Neuronal stem cell (in vitro differentiated cells): ENCODE data around the gene ARRDC3.

ENCODE experiments used
- DNase-seq: peaks from one replicate; pipeline ENCODE4 v3.0.0-alpha.2; 2013; ENCODE audit warnings: low spot score
- H2AFZ ChIP-seq: one replicate; pipeline ENCODE4 v1.6.1; 2013; ENCODE audit warnings: mild to moderate bottlenecking, low read length, inconsistent platforms
- H2AK5ac ChIP-seq: 2 replicates; pipeline ENCODE4 v1.6.1; 2013; ENCODE audit warnings: low read depth, mild to moderate bottlenecking, inconsistent platforms, low read length, moderate library complexity, mixed read lengths
- H2BK120ac ChIP-seq: 2 replicates; pipeline ENCODE4 v1.6.1; 2013; ENCODE audit warnings: low read depth, mild to moderate bottlenecking, inconsistent platforms, low read length, moderate library complexity, mixed read lengths
- H2BK12ac ChIP-seq: one replicate; pipeline ENCODE4 v1.6.1; 2013; ENCODE audit warnings: low read length, inconsistent platforms
- H2BK15ac ChIP-seq: 2 replicates; pipeline ENCODE4 v1.6.1; 2013; ENCODE audit warnings: mild to moderate bottlenecking, low read length, inconsistent platforms, mixed read lengths
- H2BK5ac ChIP-seq: one replicate; pipeline ENCODE4 v1.6.1; 2013; ENCODE audit warnings: inconsistent platforms, mild to moderate bottlenecking, low read length, moderate library complexity
- H3K14ac ChIP-seq: one replicate; pipeline ENCODE4 v1.6.1; 2013; ENCODE audit warnings: low read length, inconsistent platforms
- H3K18ac ChIP-seq: 2 replicates; pipeline ENCODE4 v1.6.1; 2013; ENCODE audit warnings: low read length, inconsistent platforms
- H3K23ac ChIP-seq: 2 replicates; pipeline ENCODE4 v1.6.1; 2013; ENCODE audit warnings: low read depth, mild to moderate bottlenecking, mixed read lengths, low read length, inconsistent platforms; ENCODE audit not compliant: poor library complexity
- H3K27ac ChIP-seq: replicated peaks from 3 replicates; pipeline ENCODE4 v1.5.1; 2013; ENCODE audit warnings: low read length, inconsistent platforms
- H3K27me3 ChIP-seq, 3 experiments: 2 replicates each; pipeline ENCODE4 v1.6.1; 2013; ENCODE audit warnings: low read length in 3 of 3, mild to moderate bottlenecking in 2 of 3, inconsistent platforms in 1 of 3, low read depth in 1 of 3, mixed read lengths in 1 of 3, moderate library complexity in 1 of 3; ENCODE audit not compliant: control insufficient read depth in 3 of 3, insufficient read depth in 3 of 3
- H3K36me3 ChIP-seq, 2 donors: replicated peaks in 1 of 2; 2 replicates each; pipeline ENCODE4 v1.6.1; 2013; ENCODE audit warnings: low read length in 2 of 2; ENCODE audit not compliant: control insufficient read depth in 2 of 2, insufficient read depth in 2 of 2
- H3K4ac ChIP-seq: 2 replicates; pipeline ENCODE4 v1.6.1; 2013; ENCODE audit warnings: inconsistent platforms, mild to moderate bottlenecking, low read length, moderate library complexity
- H3K4me1 ChIP-seq, 2 donors: 1 replicate in 1 of 2; 2 replicates in 1 of 2; pipeline ENCODE4 v1.6.1; 2013; ENCODE audit warnings: low read length in 2 of 2, low read depth in 1 of 2; ENCODE audit not compliant: control insufficient read depth in 2 of 2, insufficient read depth in 1 of 2
- H3K4me2 ChIP-seq: one replicate; pipeline ENCODE4 v1.6.1; 2013; ENCODE audit warnings: mild to moderate bottlenecking, low read length, inconsistent platforms; ENCODE audit not compliant: insufficient read depth, poor library complexity, severe bottlenecking
- H3K4me3 ChIP-seq, 2 donors: 2 replicates each; pipeline ENCODE4 v1.5.1; 2013; ENCODE audit warnings: low read length in 2 of 2, mild to moderate bottlenecking in 2 of 2, inconsistent platforms in 1 of 2, moderate library complexity in 1 of 2
- H3K79me1 ChIP-seq: one replicate; pipeline ENCODE4 v1.6.1; 2013; ENCODE audit warnings: low read depth, mild to moderate bottlenecking, inconsistent platforms, low read length, moderate library complexity
- H3K9ac ChIP-seq: one replicate; pipeline ENCODE4 v1.6.1; 2013; ENCODE audit warnings: mild to moderate bottlenecking, low read depth, low read length, inconsistent platforms; ENCODE audit not compliant: poor library complexity
- H3K9me3 ChIP-seq, 2 donors: replicated peaks in 1 of 2; 2 replicates each; pipeline versions ENCODE3 to v1.6.1; 2013; ENCODE audit warnings: low read length in 2 of 2, mild to moderate bottlenecking in 2 of 2, inconsistent platforms in 1 of 2, low read depth in 1 of 2, mixed read lengths in 1 of 2, moderate library complexity in 1 of 2; ENCODE audit not compliant: control insufficient read depth in 2 of 2, insufficient read depth in 1 of 2
- H4K8ac ChIP-seq: one replicate; pipeline ENCODE4 v1.6.1; 2013; ENCODE audit warnings: low read depth, mild to moderate bottlenecking, inconsistent platforms, low read length, moderate library complexity
- H4K91ac ChIP-seq: one replicate; pipeline ENCODE4 v1.6.1; 2013; ENCODE audit warnings: low read length, low read depth, mild to moderate bottlenecking, inconsistent platforms; ENCODE audit not compliant: poor library complexity
- WGBS, 2 donors: extraction: QIAGEN DNeasy Blood & Tissue Kit; methylation state at CpG; one replicate each; pipeline ENCODE4 v1.1.7; 2013; ENCODE audit warnings: missing lambda C conversion rate in 2 of 2, mixed read lengths in 1 of 2; ENCODE audit not compliant: insufficient read length in 2 of 2, insufficient replicate concordance in 1 of 2; ENCODE audit errors: extremely low coverage in 2 of 2; 5-methylcytosine and 5-hydroxymethylcytosine counted together

ARRDC3 gene

GRCh38 chr5:91381774-91382359 is 1.2 kb downstream of the ARRDC3 start:
- H3K27me3 ChIP-seq, result no peaks in the 10 kb centered on the region
- no peak overlapping the region for H4K91ac ChIP-seq
- peaks cover 0 to 3% of the 10 kb centered on the region in 2 donors for H3K4me1 ChIP-seq
- H2BK120ac ChIP-seq, result no peak overlapping the region
- H3K27ac ChIP-seq, result peak overlapping the region; percentile 77
- H3K23ac ChIP-seq, result no peak overlapping the region
- H2AFZ ChIP-seq, result no peak overlapping the region
- peak; percentile 76 for DNase-seq
- no CpG with 5 or more reads among the region's 10 CpGs for WGBS, 2 donors
- H2BK12ac ChIP-seq, result no peak overlapping the region
- peak overlapping the region; percentile 37 for H3K4me2 ChIP-seq
- no peaks in the 10 kb centered on the region for H3K9me3 ChIP-seq
- H3K79me1 ChIP-seq, result no peaks in the 10 kb centered on the region
- no peak overlapping the region for H3K4ac ChIP-seq
- H3K18ac ChIP-seq, result no peak overlapping the region
- H3K9ac ChIP-seq, result no peak overlapping the region
- no peak overlapping the region for H2AK5ac ChIP-seq
- no peak overlapping the region for H2BK5ac ChIP-seq
- H3K4me3 ChIP-seq, result peak overlapping the region; percentile 76 to 83
- H2BK15ac ChIP-seq, result no peak overlapping the region
- no peak overlapping the region for H3K14ac ChIP-seq
- no peak overlapping the region for H4K8ac ChIP-seq
- peaks cover 0 to 43% of the 10 kb centered on the region in 2 donors for H3K36me3 ChIP-seq

GRCh38 chr5:91381239-91381773 is 1.8 kb downstream of the ARRDC3 start:
- Histone ChIP-seq H4K8ac (no peak overlapping the region), H2AK5ac (no peak overlapping the region), H3K27ac (peak overlapping the region; percentile 77), H2BK15ac (no peak overlapping the region), H3K27me3 (no peaks in the 10 kb centered on the region), H3K9ac (no peak overlapping the region), H3K79me1 (no peaks in the 10 kb centered on the region), H3K18ac (no peak overlapping the region), H3K4me2 (peak overlapping the region; percentile 21), H2BK12ac (no peak overlapping the region), H3K4ac (no peak overlapping the region), H3K4me3 (peak overlapping the region; percentile 76 to 83), H2AFZ (no peak overlapping the region), H3K36me3 (peaks cover 2 to 48% of the 10 kb centered on the region in 2 donors), H2BK5ac (no peak overlapping the region), H4K91ac (no peak overlapping the region), H3K14ac (no peak overlapping the region), H3K9me3 (no peaks in the 10 kb centered on the region), H3K4me1 (peaks cover 0 to 3% of the 10 kb centered on the region in 2 donors), H2BK120ac (no peak overlapping the region), H3K23ac (no peak overlapping the region)
- peak; percentile 31 for DNase-seq
- no CpG with 5 or more reads among the region's 6 CpGs for WGBS, 2 donors

- Histone ChIP-seq H2BK120ac (no peak overlapping the region), H2BK12ac (no peak overlapping the region), H3K79me1 (no peaks in the 10 kb centered on the region), H2AFZ (no peak overlapping the region), H3K9me3 (no peaks in the 10 kb centered on the region), H2BK15ac (no peak overlapping the region), H3K36me3 (peaks cover 2 to 55% of the 10 kb centered on the region in 2 donors), H3K4ac (peak overlapping the region; percentile 93), H2AK5ac (no peak overlapping the region), H3K18ac (peak overlapping the region; percentile 86), H4K91ac (peak overlapping the region; percentile 1), H3K9ac (peak overlapping the region; percentile 90), H3K4me2 (peak overlapping the region; percentile 47), H3K27ac (peak overlapping the region; percentile 91), H3K4me1 (peaks cover 0 to 6% of the 10 kb centered on the region in 2 donors), H3K4me3 (peak overlapping the region; percentile 76 to 95), H4K8ac (no peak overlapping the region), H2BK5ac (no peak overlapping the region), H3K23ac (peak overlapping the region; percentile 87), H3K27me3 (no peaks in the 10 kb centered on the region), H3K14ac (peak overlapping the region; percentile 22)
- peak; percentile 97 for DNase-seq
- no CpG with 5 or more reads among the region's 42 CpGs for WGBS, 2 donors
These were observed 2.5 kb downstream of the ARRDC3 start for GRCh38 chr5:91380491-91381238.

GRCh38 chr5:91379914-91380490 is 3.1 kb downstream of the ARRDC3 start:
- peak overlapping the region; percentile 87 for H3K23ac ChIP-seq
- H3K14ac ChIP-seq, result no peak overlapping the region
- H2BK120ac ChIP-seq, result no peak overlapping the region
- no peaks in the 10 kb centered on the region for H3K27me3 ChIP-seq
- no peak overlapping the region for H3K4ac ChIP-seq
- no peak overlapping the region for H2BK5ac ChIP-seq
- peak; percentile 96 for DNase-seq
- H3K4me3 ChIP-seq, result peak overlapping the region; percentile 76 to 95
- peak overlapping the region; percentile 86 for H3K18ac ChIP-seq
- H2BK15ac ChIP-seq, result no peak overlapping the region
- H2BK12ac ChIP-seq, result no peak overlapping the region
- peak overlapping the region; percentile 47 for H3K4me2 ChIP-seq
- H4K8ac ChIP-seq, result no peak overlapping the region
- peaks cover 2 to 61% of the 10 kb centered on the region in 2 donors for H3K36me3 ChIP-seq
- WGBS, 2 donors, result no CpG with 5 or more reads among the region's 65 CpGs
- H3K4me1 ChIP-seq, result peaks cover 0 to 8% of the 10 kb centered on the region in 2 donors
- H2AFZ ChIP-seq, result no peak overlapping the region
- no peaks in the 10 kb centered on the region for H3K9me3 ChIP-seq
- no peak overlapping the region for H2AK5ac ChIP-seq
- peak overlapping the region; percentile 96 for H3K27ac ChIP-seq
- no peaks in the 10 kb centered on the region for H3K79me1 ChIP-seq
- H4K91ac ChIP-seq, result no peak overlapping the region
- peak overlapping the region; percentile 90 for H3K9ac ChIP-seq
